ENCODE results near the gene PDE6C.
A peak's percentile ranks its signal among the peaks of the same experiment; 100 is the strongest.

PDE6C gene

GRCh38 chr10:93702210-93703001, 90.1 kb downstream of the PDE6C start, which contains the start of gene FRA10AC1:
Gene FRA10AC1, minus strand, starts transcription at chr10:93702592. Its CDS starts 2,486 bp downstream, at chr10:93700106.
- DNase-seq (ENCODE audit: low read depth, low spot score): peak; percentile 80

- DNase-seq (ENCODE audit: low read depth, low spot score): no peak
These were observed 90.7 kb downstream of the PDE6C start for GRCh38 chr10:93703066-93703465.

GRCh38 chr10:93703841-93704240, 91.5 kb downstream of the PDE6C start:
- DNase-seq (ENCODE audit: low read depth, low spot score): no peak

- no peak for DNase-seq (ENCODE audit: low read depth, low spot score)
These were observed 92.1 kb downstream of the PDE6C start for GRCh38 chr10:93704451-93704850.

- DNase-seq (ENCODE audit: low read depth, low spot score): no peak
These were observed 95.3 kb downstream of the PDE6C start for GRCh38 chr10:93707623-93708022.

- DNase-seq (ENCODE audit: low read depth, low spot score): no peak
These were observed 98.1 kb downstream of the PDE6C start for GRCh38 chr10:93710333-93710909.

- no peak for DNase-seq (ENCODE audit: low read depth, low spot score)
These were observed 99.6 kb downstream of the PDE6C start for GRCh38 chr10:93711891-93712290.

- no peak for DNase-seq (ENCODE audit: low read depth, low spot score)
These were observed 100.3 kb downstream of the PDE6C start for GRCh38 chr10:93712593-93712992.

GRCh38 chr10:93715345-93715744, 103.0 kb downstream of the PDE6C start:
- no peak for DNase-seq (ENCODE audit: low read depth, low spot score)
